Natural killer cell (primary cell): ENCODE measurements around the gene ZMIZ1. TPM values are rescaled to one million over a fixed set of nuclear protein-coding genes. Genes with fewer than 3 reads are reported as not detected.

Experiments
- ATAC-seq, 3 donors: fragments of 150-1000 bp in 2 of 3; fragments of 200-7000 bp in 1 of 3; cut with Tn5 transposase; 1 replicate in 1 of 3; 2 replicates in 2 of 3; pipeline ENCODE4 v1.10.0; 2021; ENCODE audit warnings: mild to moderate bottlenecking in 2 of 3, moderate library complexity in 2 of 3
- DNase-seq, 2 donors: peaks; one replicate each; pipeline versions ENCODE4 v3.0.0 to v3.0.0-alpha.2; 2013 to 2021; ENCODE audit warnings: mixed read lengths in 1 of 2
- H3K27ac ChIP-seq: one replicate; pipeline ENCODE4 v1.5.1; 2013; ENCODE audit warnings: mild to moderate bottlenecking, low read length
- H3K27me3 ChIP-seq: one replicate; pipeline ENCODE4 v1.6.1; 2013; ENCODE audit warnings: low read length; ENCODE audit not compliant: control insufficient read depth, insufficient read depth
- H3K36me3 ChIP-seq: one replicate; pipeline ENCODE4 v1.6.1; 2013; ENCODE audit warnings: low read length; ENCODE audit not compliant: control insufficient read depth, insufficient read depth
- H3K4me1 ChIP-seq: one replicate; pipeline ENCODE4 v1.6.1; 2013; ENCODE audit warnings: low read length; ENCODE audit not compliant: control insufficient read depth, insufficient read depth
- H3K4me3 ChIP-seq: one replicate; pipeline ENCODE4 v1.5.1; 2013; ENCODE audit warnings: low read length
- H3K9me3 ChIP-seq: one replicate; pipeline ENCODE4 v1.6.1; 2013; ENCODE audit warnings: low read length; ENCODE audit not compliant: control insufficient read depth, insufficient read depth
- H3K27ac Mint-ChIP-seq, 2 donors: one replicate each; pipeline ENCODE4 v1.8.0; 2022; ENCODE audit warnings: mild to moderate bottlenecking in 2 of 2, mixed read lengths in 2 of 2, moderate library complexity in 1 of 2
- H3K27me3 Mint-ChIP-seq, 2 donors: one replicate each; pipeline ENCODE4 v1.8.0; 2022; ENCODE audit warnings: low read depth in 2 of 2, mixed read lengths in 2 of 2
- H3K36me3 Mint-ChIP-seq: one replicate; pipeline ENCODE4 v1.8.0; 2022; ENCODE audit warnings: mixed read lengths
- H3K4me1 Mint-ChIP-seq, 2 donors: one replicate each; pipeline ENCODE4 v1.8.0; 2022; ENCODE audit warnings: mixed read lengths in 2 of 2
- H3K4me3 Mint-ChIP-seq: one replicate; pipeline ENCODE4 v1.8.0; 2022; ENCODE audit warnings: mild to moderate bottlenecking, moderate library complexity, mixed read lengths
- H3K9me3 Mint-ChIP-seq, 2 donors: one replicate each; pipeline ENCODE4 v1.8.0; 2022; ENCODE audit warnings: mixed read lengths in 2 of 2
- CTCF ChIP-seq: fragments of 200-600 bp; IDR thresholded peaks from one replicate; pipeline ENCODE4 v1.8.0; 2022; ENCODE audit warnings: antibody characterized with exemption
- WGBS: methylation state at CpG from one replicate; pipeline ENCODE4 v1.1.7; 2013; ENCODE audit warnings: missing lambda C conversion rate; ENCODE audit not compliant: insufficient coverage; 5-methylcytosine and 5-hydroxymethylcytosine counted together
- intact Hi-C: fragments of 100-400 bp; cut with micrococcal nuclease; formaldehyde crosslinking; loops from one replicate; pipeline ENCODE4 v1.14.2; 2022
- total RNA-seq, 4 donors: library from RNA; stranded (reverse); fragments of 120-200 nt in 1 of 4; gene quantifications; one replicate each; pipeline versions ENCODE4 v1.2.3 to v1.2.4, GENCODE V29; 2013 to 2022

ZMIZ1 gene
- total RNA-seq, 3 donors from 2014 or later (not counting 1 experiment from before 2014, with no cell fraction given): 36.5 to 51.5 (median 37.9) TPM

DNA sequence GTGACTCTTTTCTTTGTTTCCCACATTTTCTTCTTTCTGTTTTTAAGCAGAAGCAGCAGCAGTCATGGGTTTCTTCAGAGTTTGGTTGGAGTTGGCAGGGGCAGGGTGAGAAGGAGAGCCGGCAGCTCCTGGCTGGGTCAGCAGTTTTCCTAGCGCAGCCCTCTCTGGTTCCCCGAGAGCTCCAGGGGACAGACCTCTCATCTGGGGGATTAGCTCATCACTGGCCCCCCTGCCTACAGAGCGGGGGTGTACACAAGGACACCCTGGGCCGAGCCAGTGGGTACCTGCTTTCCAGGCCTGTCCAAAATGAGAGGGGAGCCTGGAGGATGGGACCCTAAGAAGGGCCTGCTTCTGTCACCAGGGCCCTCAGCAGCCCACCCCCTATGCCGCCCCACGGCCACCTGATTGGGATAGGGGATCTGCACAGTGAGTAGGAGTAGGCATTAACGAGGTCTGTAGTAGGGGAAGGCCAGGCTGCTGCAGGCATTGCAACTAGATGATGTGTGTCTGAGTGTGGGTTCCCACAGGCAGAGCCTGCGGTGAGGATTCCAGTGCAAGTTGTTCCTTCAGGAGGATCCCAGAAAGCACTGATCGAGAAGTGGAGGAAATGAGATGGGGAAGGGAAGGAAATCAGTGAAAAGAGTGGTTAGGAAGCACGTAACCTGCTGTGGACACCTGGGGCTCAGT lies 155.6 kb downstream of the ZMIZ1 start:
- intact Hi-C loops: no loop called here
- Mint-ChIP-seq H3K27ac (no peak overlapping the region), H3K4me3 (no peak overlapping the region), H3K36me3 (no peaks in the 10 kb centered on the region), H3K4me1 (peaks cover 8 to 24% of the 10 kb centered on the region in 2 donors), H3K27me3 (no peaks in the 10 kb centered on the region), H3K9me3 (no peaks in the 10 kb centered on the region)
- Histone ChIP-seq H3K36me3 (peaks cover 2% of the 10 kb centered on the region), H3K27me3 (no peaks in the 10 kb centered on the region), H3K27ac (no peak overlapping the region), H3K9me3 (no peaks in the 10 kb centered on the region), H3K4me3 (no peak overlapping the region), H3K4me1 (no peaks in the 10 kb centered on the region)
- no peak for TF ChIP-seq CTCF
- DNase-seq: no peak
- WGBS: 93% methylated on average over 11 of the region's 11 CpGs
- ATAC-seq: no peak

- 98% methylated on average over 4 of the region's 5 CpGs for WGBS
- Mint-ChIP-seq H3K27ac (no peak overlapping the region), H3K36me3 (no peaks in the 10 kb centered on the region), H3K4me3 (no peak overlapping the region), H3K9me3 (no peaks in the 10 kb centered on the region), H3K4me1 (peaks cover 8 to 24% of the 10 kb centered on the region in 2 donors), H3K27me3 (no peaks in the 10 kb centered on the region)
- Histone ChIP-seq H3K27ac (no peak overlapping the region), H3K36me3 (peaks cover 2% of the 10 kb centered on the region), H3K4me3 (no peak overlapping the region), H3K9me3 (no peaks in the 10 kb centered on the region), H3K27me3 (no peaks in the 10 kb centered on the region), H3K4me1 (no peaks in the 10 kb centered on the region)
- ATAC-seq: no peak
- DNase-seq: no peak
- no peak for TF ChIP-seq CTCF
- intact Hi-C loops: no loop called here
Measured at GRCh38 chr10:79224992-79225391, 156.2 kb downstream of the ZMIZ1 start.

- 73% methylated on average over 4 of the region's 4 CpGs for WGBS
- Histone ChIP-seq H3K36me3 (peaks cover 9% of the 10 kb centered on the region), H3K9me3 (no peaks in the 10 kb centered on the region), H3K27ac (no peak overlapping the region), H3K27me3 (no peaks in the 10 kb centered on the region), H3K4me1 (peaks cover 4% of the 10 kb centered on the region), H3K4me3 (no peak overlapping the region)
- no peaks in the 10 kb centered on the region for H3K36me3 Mint-ChIP-seq
- no peak for TF ChIP-seq CTCF
- ATAC-seq (no peak), DNase-seq (no peak)
- H3K27ac Mint-ChIP-seq: peak overlapping the region in 1 of 2 donors; percentile 29
- H3K4me1 Mint-ChIP-seq: peaks cover 8 to 24% of the 10 kb centered on the region in 2 donors
- intact Hi-C loops: no loop called here
- no peaks in the 10 kb centered on the region for H3K9me3 Mint-ChIP-seq
- H3K4me3 Mint-ChIP-seq: no peak overlapping the region
- H3K27me3 Mint-ChIP-seq: no peaks in the 10 kb centered on the region
Measured at GRCh38 chr10:79226391-79227245, 157.9 kb downstream of the ZMIZ1 start.
